Mucosa of rectum (tissue), 2 donors: ENCODE data around the gene AGTR1.
"Not testable (repeated sequence)": the region's sequence is repeated elsewhere in the genome, so short reads cannot be mapped to it uniquely, and the experiment has no call there.

ENCODE experiments used
- H3K27ac ChIP-seq, 2 donors: one replicate each; pipeline ENCODE4 v1.7.0; 2013; ENCODE audit warnings: inconsistent platforms in 2 of 2, low read depth in 2 of 2, low read length in 2 of 2
- H3K27me3 ChIP-seq, 2 donors: one replicate each; pipeline ENCODE4 v1.7.0; 2013; ENCODE audit warnings: low read length in 2 of 2; ENCODE audit not compliant: control insufficient read depth in 2 of 2, insufficient read depth in 2 of 2
- H3K36me3 ChIP-seq, 2 donors: one replicate each; pipeline ENCODE4 v1.7.0; 2013; ENCODE audit warnings: low read length in 2 of 2; ENCODE audit not compliant: control insufficient read depth in 2 of 2, insufficient read depth in 2 of 2
- H3K4me1 ChIP-seq, 2 donors: one replicate each; pipeline ENCODE4 v1.7.0; 2013; ENCODE audit warnings: low read length in 2 of 2, mild to moderate bottlenecking in 1 of 2; ENCODE audit not compliant: control insufficient read depth in 2 of 2, insufficient read depth in 2 of 2
- H3K4me3 ChIP-seq, 2 donors: one replicate each; pipeline ENCODE4 v1.7.0; 2013; ENCODE audit warnings: low read length in 2 of 2
- H3K9ac ChIP-seq, 2 donors: one replicate each; pipeline ENCODE4 v1.7.0; 2013; ENCODE audit warnings: low read length in 2 of 2, low read depth in 1 of 2, mild to moderate bottlenecking in 1 of 2
- H3K9me3 ChIP-seq, 2 donors: one replicate each; pipeline ENCODE4 v1.7.0; 2013; ENCODE audit warnings: low read length in 2 of 2; ENCODE audit not compliant: control insufficient read depth in 2 of 2
- donor health status: healthy.
- donor health status: Normal muscosa, but diverticular disease.

The AGTR1 gene

GRCh38 chr3:148778926-148779325 is 81.2 kb downstream of the AGTR1 start:
- Histone ChIP-seq H3K27me3 (no peaks in the 10 kb centered on the region), H3K27ac (no peak overlapping the region), H3K36me3 (no peaks in the 10 kb centered on the region), H3K9me3 (no peaks in the 10 kb centered on the region), H3K9ac (no peak overlapping the region), H3K4me1 (no peaks in the 10 kb centered on the region), H3K4me3 (no peak overlapping the region)

DNA sequence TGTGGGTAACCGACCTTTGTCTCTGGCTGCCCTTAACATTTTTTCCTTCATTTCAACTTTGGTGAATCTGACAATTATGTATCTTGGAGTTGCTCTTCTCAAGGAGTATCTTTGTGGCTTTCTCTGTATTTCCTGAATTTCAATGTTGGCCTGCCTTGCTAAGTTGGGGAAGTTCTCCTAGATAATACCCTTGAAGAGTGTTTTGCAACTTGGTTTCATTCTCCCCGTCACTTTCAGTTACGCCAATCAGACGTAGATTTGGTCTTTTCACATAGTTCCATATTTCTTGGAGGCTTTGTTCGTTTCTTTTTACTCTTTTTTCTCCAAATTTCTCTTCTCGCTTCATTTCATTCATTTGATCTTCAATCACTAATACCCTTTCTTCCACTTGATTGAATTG is 87.3 kb downstream of the AGTR1 start:
- not testable (repeated sequence) for H3K4me3 ChIP-seq, H3K9ac ChIP-seq, H3K27me3 ChIP-seq, H3K4me1 ChIP-seq, H3K9me3 ChIP-seq, H3K27ac ChIP-seq, H3K36me3 ChIP-seq

DNA sequence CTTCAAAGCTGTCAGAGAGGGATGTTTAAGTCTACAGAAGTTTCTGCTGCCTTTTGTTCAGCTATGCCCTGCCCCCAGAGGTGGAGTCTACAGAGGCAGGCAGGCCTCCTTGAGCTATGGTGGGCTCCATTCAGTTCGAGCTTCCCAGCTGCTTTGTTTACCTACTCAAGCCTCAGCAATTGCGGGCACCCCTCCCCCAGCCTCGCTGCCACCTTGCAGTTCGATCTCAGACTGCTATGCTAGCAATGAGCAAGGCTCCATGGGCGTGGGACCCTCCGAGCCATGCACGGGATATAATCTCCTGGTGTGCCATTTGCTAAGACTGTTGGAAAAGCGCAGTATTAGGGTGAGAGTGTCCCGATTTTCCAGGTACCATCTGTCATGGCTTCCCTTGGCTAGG is 88.5 kb downstream of the AGTR1 start:
- not testable (repeated sequence) for H3K9me3 ChIP-seq, H3K27me3 ChIP-seq, H3K4me3 ChIP-seq, H3K4me1 ChIP-seq, H3K36me3 ChIP-seq, H3K27ac ChIP-seq, H3K9ac ChIP-seq

DNA sequence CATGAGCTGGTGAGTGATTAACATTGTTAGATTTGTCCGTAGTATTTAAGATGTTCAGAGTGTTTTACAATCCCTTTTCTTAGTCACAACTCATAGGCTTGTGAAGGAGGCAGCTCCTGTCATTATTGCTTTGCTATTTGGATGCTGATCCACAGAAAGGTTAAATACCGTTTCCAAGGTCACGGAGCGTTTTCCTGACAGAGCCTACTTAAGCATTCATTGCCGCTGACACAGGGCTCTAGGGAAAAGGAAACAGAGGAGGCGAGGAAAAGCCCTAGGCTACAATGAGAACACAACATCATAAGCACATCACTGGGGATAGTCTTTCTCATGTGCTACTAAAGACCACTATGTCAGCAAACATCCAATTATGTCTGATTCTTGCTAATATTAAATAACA is 91.4 kb downstream of the AGTR1 start:
- Histone ChIP-seq H3K27ac (no peak overlapping the region), H3K9me3 (no peaks in the 10 kb centered on the region), H3K4me3 (no peak overlapping the region), H3K36me3 (no peaks in the 10 kb centered on the region), H3K4me1 (no peaks in the 10 kb centered on the region), H3K27me3 (no peaks in the 10 kb centered on the region), H3K9ac (no peak overlapping the region)

GRCh38 chr3:148789906-148790305 is 92.2 kb downstream of the AGTR1 start:
- Histone ChIP-seq H3K27ac (no peak overlapping the region), H3K9me3 (no peaks in the 10 kb centered on the region), H3K4me3 (no peak overlapping the region), H3K9ac (no peak overlapping the region), H3K36me3 (no peaks in the 10 kb centered on the region), H3K27me3 (no peaks in the 10 kb centered on the region), H3K4me1 (no peaks in the 10 kb centered on the region)

GRCh38 chr3:148790370-148790769 is 92.7 kb downstream of the AGTR1 start:
- Histone ChIP-seq H3K9me3 (no peaks in the 10 kb centered on the region), H3K36me3 (no peaks in the 10 kb centered on the region), H3K9ac (no peak overlapping the region), H3K4me1 (no peaks in the 10 kb centered on the region), H3K4me3 (no peak overlapping the region), H3K27me3 (no peaks in the 10 kb centered on the region), H3K27ac (peak overlapping the region in 1 of 2 donors; percentile 53)

DNA sequence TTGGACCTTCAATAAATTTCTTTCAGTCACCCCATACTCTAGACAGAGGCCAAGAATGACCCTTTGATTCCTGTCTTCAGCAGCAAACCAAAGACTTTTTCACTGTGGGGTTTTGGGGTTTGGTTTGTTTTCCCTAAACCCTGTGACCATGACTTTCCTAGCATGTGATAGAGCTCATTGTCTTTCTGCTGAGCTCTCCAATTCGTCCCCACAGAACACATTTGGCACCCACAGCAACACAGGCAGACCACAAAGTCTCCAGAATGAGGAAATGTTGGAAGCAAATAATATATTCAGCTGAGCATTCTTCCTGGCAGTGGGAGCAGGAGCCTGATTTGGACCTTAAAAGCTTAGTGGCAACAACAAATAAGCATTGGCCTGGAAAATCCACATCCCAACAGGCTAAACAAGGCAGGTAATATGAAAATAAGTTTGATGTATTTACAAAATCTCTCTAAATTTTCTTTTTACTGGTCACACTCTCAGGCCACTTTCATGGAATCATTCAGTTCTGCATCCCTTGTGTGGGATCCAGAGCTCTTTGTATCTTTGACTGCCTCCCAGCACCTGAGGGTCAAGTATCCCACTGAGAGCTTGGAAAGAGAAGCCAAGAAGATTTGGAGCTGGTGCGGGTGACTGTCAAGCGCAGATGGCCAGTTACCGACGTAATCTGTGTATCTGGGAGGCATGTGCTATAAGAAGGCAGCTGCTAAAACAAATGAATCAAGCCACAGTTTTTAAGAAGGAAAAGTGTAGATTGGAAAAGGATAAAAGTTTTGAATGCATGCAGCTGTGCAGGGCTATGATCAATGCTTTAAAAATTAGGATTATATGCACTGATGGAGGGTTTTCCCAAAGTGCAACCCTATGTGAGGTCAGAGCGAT is 93.4 kb downstream of the AGTR1 start:
- Histone ChIP-seq H3K4me3 (no peak overlapping the region), H3K9ac (no peak overlapping the region), H3K4me1 (no peaks in the 10 kb centered on the region), H3K27ac (peak overlapping the region in 1 of 2 donors; percentile 53), H3K36me3 (no peaks in the 10 kb centered on the region), H3K27me3 (no peaks in the 10 kb centered on the region), H3K9me3 (no peaks in the 10 kb centered on the region)

GRCh38 chr3:148791920-148792319 is 94.2 kb downstream of the AGTR1 start:
- no peak overlapping the region for H3K9ac ChIP-seq
- no peaks in the 10 kb centered on the region for H3K9me3 ChIP-seq
- H3K4me3 ChIP-seq = no peak overlapping the region
- no peaks in the 10 kb centered on the region for H3K27me3 ChIP-seq
- no peaks in the 10 kb centered on the region for H3K4me1 ChIP-seq
- H3K36me3 ChIP-seq = no peaks in the 10 kb centered on the region
- no peak overlapping the region for H3K27ac ChIP-seq

GRCh38 chr3:148792516-148792915 is 94.8 kb downstream of the AGTR1 start:
- Histone ChIP-seq H3K4me3 (no peak overlapping the region), H3K27ac (no peak overlapping the region), H3K36me3 (no peaks in the 10 kb centered on the region), H3K9me3 (no peaks in the 10 kb centered on the region), H3K4me1 (no peaks in the 10 kb centered on the region), H3K27me3 (no peaks in the 10 kb centered on the region), H3K9ac (no peak overlapping the region)
